ENCODE data around the gene C11orf71. TPM values are rescaled to one million over a fixed set of nuclear protein-coding genes. Genes with fewer than 3 reads are reported as not detected.

C11orf71 gene
- polyA plus RNA-seq, 3 donors = 6.4 to 10.1 (median 6.9) TPM

GRCh38 chr11:114367244-114367957 is 32.9 kb downstream of the C11orf71 start:
- WGBS, 3 donors = 53 to 83% (median 80%) methylated on average over 9 of the region's 9 CpGs

GRCh38 chr11:114366331-114367243 is 33.7 kb downstream of the C11orf71 start:
- 71 to 80% (median 77%) methylated on average over 13 of the region's 13 CpGs for WGBS, 3 donors
- H3K27ac ChIP-seq (ENCODE audit: low read depth, low read length) = no peak overlapping the region

More at GRCh38 chr11:114367244-114367957, 32.9 kb downstream of the C11orf71 start:
- H3K27ac ChIP-seq (ENCODE audit: low read depth, low read length) = no peak overlapping the region

GRCh38 chr11:114362958-114363357 is 37.4 kb downstream of the C11orf71 start:
- 46 to 68% (median 66%) methylated on average over 3 of the region's 3 CpGs for WGBS, 3 donors
- no peak overlapping the region for H3K27ac ChIP-seq (ENCODE audit: low read depth, low read length)

GRCh38 chr11:114362326-114362725 is 38.0 kb downstream of the C11orf71 start:
- WGBS, 3 donors = 82 to 91% (median 83%) methylated on average over 4 of the region's 4 CpGs
- no peak overlapping the region for H3K27ac ChIP-seq (ENCODE audit: low read depth, low read length)

GRCh38 chr11:114359342-114359741 is 41.0 kb downstream of the C11orf71 start:
- no peak overlapping the region for H3K27ac ChIP-seq (ENCODE audit: low read depth, low read length)

- WGBS, 3 donors = 37 to 55% (median 52%) methylated on average over 1 of the region's 1 CpG
- H3K27ac ChIP-seq (ENCODE audit: low read depth, low read length) = no peak overlapping the region
Measured at GRCh38 chr11:114358716-114359115, 41.6 kb downstream of the C11orf71 start.

GRCh38 chr11:114354076-114354475 is 46.2 kb downstream of the C11orf71 start:
- H3K27ac ChIP-seq (ENCODE audit: low read depth, low read length) = no peak overlapping the region
- WGBS, 3 donors = 66 to 73% (median 68%) methylated on average over 3 of the region's 3 CpGs

- no peak overlapping the region for H3K27ac ChIP-seq (ENCODE audit: low read depth, low read length)
- 79 to 85% (median 85%) methylated on average over 3 of the region's 3 CpGs for WGBS, 3 donors
Measured at GRCh38 chr11:114353443-114353842, 46.9 kb downstream of the C11orf71 start.

- no peak overlapping the region for H3K27ac ChIP-seq (ENCODE audit: low read depth, low read length)
- WGBS, 3 donors = 87 to 92% (median 88%) methylated on average over 10 of the region's 10 CpGs
Measured at GRCh38 chr11:114350022-114350421, 50.3 kb downstream of the C11orf71 start.

Other genes starting within 250 kb of the C11orf71 start
- gene NNMT, start 104.1 kb downstream of the C11orf71 start, polyA plus RNA-seq = 1,000 to 10,000 TPM in 2 of 3 donors, 10 to 100 TPM in 1; 93.2 to 1,953 (median 1,163) TPM
- 10 to 100 TPM; 11.8 to 25.2 (median 21.2) TPM for gene RBM7, start 155 bp upstream of the C11orf71 start, polyA plus RNA-seq
- gene REXO2, start 39.0 kb upstream of the C11orf71 start, polyA plus RNA-seq = 100 to 1,000 TPM in 1 of 3 donors, 10 to 100 TPM in 2; 38.3 to 142 (median 72.8) TPM
- not detected for gene NXPE1, start 159.4 kb upstream of the C11orf71 start, polyA plus RNA-seq
- gene NXPE4, start 195.3 kb upstream of the C11orf71 start, polyA plus RNA-seq = under 1 TPM in 1 of 3 donors, not detected in 2; 0.34 TPM